Activated CD4-positive, alpha-beta memory T cell treated with anti-CD3 and anti-CD28 coated beads, Interleukin-2, amount 10 ng/mL, durations not matched to agents 7 days and 5 days (primary cell): ENCODE results near the gene PCDHA8. TPM values are rescaled to one million over a fixed set of nuclear protein-coding genes. Genes with fewer than 3 reads are reported as not detected.
"Not testable (repeated sequence)": the region's sequence is repeated elsewhere in the genome, so short reads cannot be mapped to it uniquely, and the experiment has no call there.

Experiments
- CTCF ChIA-PET: fragments of 350-600 bp; sonication (Branson Sonifier 250); formaldehyde crosslinking; loops from one replicate; lab custom pipeline; 2021; ENCODE audit warnings: antibody characterized with exemption, inconsistent platforms; lab: Charles Lee
- POLR2A ChIA-PET: fragments of 350-600 bp; sonication (Branson Sonifier 250); formaldehyde crosslinking; loops from one replicate; lab custom pipeline; 2021; ENCODE audit warnings: antibody characterized with exemption; lab: Charles Lee
- DNase-seq: peaks from one replicate; pipeline ENCODE4 v3.0.0-alpha.2; 2020
- H3K27ac Mint-ChIP-seq: one replicate; pipeline ENCODE4 v1.8.0; 2021; ENCODE audit warnings: mild to moderate bottlenecking, mixed read lengths
- H3K27me3 Mint-ChIP-seq: one replicate; pipeline ENCODE4 v1.8.0; 2021; ENCODE audit warnings: mixed read lengths
- H3K36me3 Mint-ChIP-seq: one replicate; pipeline ENCODE4 v1.8.0; 2021; ENCODE audit warnings: low read depth, mixed read lengths
- H3K4me1 Mint-ChIP-seq: one replicate; pipeline ENCODE4 v1.8.0; 2021; ENCODE audit warnings: mixed read lengths
- H3K4me3 Mint-ChIP-seq: one replicate; pipeline ENCODE4 v1.8.0; 2021; ENCODE audit warnings: mild to moderate bottlenecking, mixed read lengths
- H3K9me3 Mint-ChIP-seq: one replicate; pipeline ENCODE4 v1.8.0; 2021; ENCODE audit warnings: mixed read lengths
- total RNA-seq, 2 experiments: library from RNA; stranded (reverse); gene quantifications; one replicate each; pipeline ENCODE4 v1.2.3, GENCODE V29; 2021

The PCDHA8 gene
- total RNA-seq, 2 experiments from 2014 or later, result not detected

DNA sequence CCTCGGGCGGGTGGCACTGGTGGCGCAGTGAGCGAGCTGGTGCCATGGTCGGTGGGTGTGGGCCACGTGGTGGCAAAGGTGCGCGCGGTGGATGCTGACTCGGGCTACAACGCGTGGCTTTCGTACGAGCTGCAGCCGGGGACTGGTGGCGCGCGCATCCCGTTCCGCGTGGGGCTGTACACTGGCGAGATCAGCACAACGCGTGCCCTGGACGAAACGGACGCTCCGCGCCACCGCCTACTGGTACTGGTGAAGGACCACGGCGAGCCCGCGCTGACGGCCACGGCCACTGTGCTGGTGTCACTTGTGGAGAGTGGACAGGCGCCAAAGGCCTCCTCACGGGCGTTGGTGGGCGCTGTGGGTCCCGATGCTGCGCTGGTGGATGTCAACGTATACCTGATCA is 32.1 kb upstream of the PCDHA8 start:
- Mint-ChIP-seq H3K36me3 (peaks cover 2% of the 10 kb centered on the region), H3K27me3 (no peaks in the 10 kb centered on the region)

DNA sequence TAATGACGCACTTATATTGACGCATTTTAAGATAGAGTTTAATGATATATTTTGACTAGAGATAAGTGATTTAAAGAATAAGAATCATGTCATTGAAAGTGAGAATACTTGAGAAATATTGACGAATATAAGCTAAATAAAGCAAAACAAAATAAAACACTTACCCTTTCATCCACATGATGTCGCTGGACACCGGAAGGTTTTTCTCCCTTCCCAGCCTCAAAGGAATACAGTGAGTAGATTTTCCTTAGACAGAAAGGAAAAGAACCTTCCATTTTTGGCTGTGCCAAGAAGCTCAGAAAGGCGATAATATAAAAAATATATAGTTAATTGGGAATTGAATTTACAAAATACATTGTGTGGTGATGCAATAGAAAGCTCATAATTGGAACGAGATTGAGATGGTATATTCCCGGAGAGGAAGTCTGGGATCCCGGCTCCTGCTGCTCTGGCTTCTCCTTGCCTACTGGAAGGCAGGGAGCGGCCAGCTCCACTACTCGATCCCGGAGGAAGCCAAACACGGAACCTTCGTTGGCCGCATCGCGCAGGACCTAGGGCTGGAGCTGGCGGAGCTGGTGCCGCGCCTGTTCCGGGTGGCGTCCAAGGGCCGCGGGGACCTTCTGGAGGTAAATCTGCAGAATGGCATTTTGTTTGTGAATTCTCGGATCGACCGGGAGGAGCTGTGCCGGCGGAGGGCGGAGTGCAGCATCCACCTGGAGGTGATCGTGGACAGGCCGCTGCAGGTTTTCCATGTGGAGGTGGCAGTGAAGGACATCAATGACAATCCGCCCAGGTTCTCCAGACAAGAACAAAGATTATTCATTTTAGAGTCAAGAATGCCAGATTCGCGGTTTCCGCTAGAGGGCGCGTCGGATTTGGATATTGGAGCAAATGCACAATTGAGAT is 19.4 kb upstream of the PCDHA8 start, which contains the start of gene PCDHA5:
TSS of gene PCDHA5 (plus strand) at position 239 of the 906 bp plus-strand sequence.
- Mint-ChIP-seq H3K4me1 (no peaks in the 10 kb centered on the region), H3K27me3 (no peaks in the 10 kb centered on the region), H3K9me3 (peaks cover 8% of the 10 kb centered on the region), H3K27ac (no peak within 1 kb of the TSS), H3K4me3 (no peak within 1 kb of the TSS), H3K36me3 (no peaks in the 10 kb centered on the region)
- POLR2A ChIA-PET, result no interaction called here
- CTCF ChIA-PET, result interaction anchor here (1.3 to 1.5 kb wide), 2 partner anchors 9 to 16 kb away, joined by 3 to 4 read pairs; no protein-coding TSS in a partner anchor
- DNase-seq, result no peak

More for the DNA sequence above, 32.1 kb upstream of the PCDHA8 start:
- ChIA-PET CTCF (no interaction called here), POLR2A (no interaction called here)
- no peak overlapping the region for H3K4me3 Mint-ChIP-seq
- DNase-seq, result no peak
- H3K4me1 Mint-ChIP-seq, result no peaks in the 10 kb centered on the region
- H3K9me3 Mint-ChIP-seq, result peaks cover 20% of the 10 kb centered on the region
- H3K27ac Mint-ChIP-seq, result no peak overlapping the region

GRCh38 chr5:140822281-140822629 is 18.7 kb upstream of the PCDHA8 start:
- Mint-ChIP-seq H3K27ac (no peak overlapping the region), H3K36me3 (no peaks in the 10 kb centered on the region), H3K9me3 (peaks cover 11% of the 10 kb centered on the region), H3K4me1 (no peaks in the 10 kb centered on the region), H3K27me3 (no peaks in the 10 kb centered on the region), H3K4me3 (no peak overlapping the region)
- CTCF ChIA-PET, result interaction anchor here (1.3 to 1.5 kb wide), 2 partner anchors 10 to 17 kb away, joined by 3 to 4 read pairs; no protein-coding TSS in a partner anchor
- POLR2A ChIA-PET, result no interaction called here
- no peak for DNase-seq

DNA sequence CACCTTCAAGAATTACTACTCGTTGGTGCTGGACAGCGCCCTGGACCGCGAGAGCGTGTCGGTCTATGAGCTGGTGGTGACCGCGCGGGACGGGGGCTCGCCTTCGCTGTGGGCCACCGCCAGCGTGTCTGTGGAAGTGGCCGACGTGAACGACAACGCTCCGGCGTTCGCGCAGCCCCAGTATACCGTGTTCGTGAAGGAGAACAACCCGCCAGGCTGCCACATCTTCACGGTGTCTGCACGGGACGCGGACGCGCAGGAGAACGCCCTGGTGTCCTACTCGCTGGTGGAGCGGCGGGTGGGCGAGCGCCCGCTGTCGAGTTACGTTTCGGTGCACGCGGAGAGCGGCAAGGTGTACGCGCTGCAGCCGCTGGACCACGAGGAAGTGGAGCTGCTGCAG is 18.0 kb upstream of the PCDHA8 start:
- peaks cover 14% of the 10 kb centered on the region for H3K9me3 Mint-ChIP-seq
- CTCF ChIA-PET, DNase-seq, H3K27ac Mint-ChIP-seq, H3K4me1 Mint-ChIP-seq, POLR2A ChIA-PET, H3K36me3 Mint-ChIP-seq, H3K27me3 Mint-ChIP-seq, H3K4me3 Mint-ChIP-seq: not testable (repeated sequence)

GRCh38 chr5:140823475-140823874 is 17.5 kb upstream of the PCDHA8 start:
- CTCF ChIA-PET, result no interaction called here
- peaks cover 16% of the 10 kb centered on the region for H3K9me3 Mint-ChIP-seq
- POLR2A ChIA-PET, result no interaction called here
- no peaks in the 10 kb centered on the region for H3K4me1 Mint-ChIP-seq
- no peak overlapping the region for H3K4me3 Mint-ChIP-seq
- H3K27ac Mint-ChIP-seq, result no peak overlapping the region
- DNase-seq, result no peak
- H3K27me3 Mint-ChIP-seq, result no peaks in the 10 kb centered on the region
- peaks cover 5% of the 10 kb centered on the region for H3K36me3 Mint-ChIP-seq

- CTCF ChIA-PET, result no interaction called here
- H3K4me1 Mint-ChIP-seq, result no peaks in the 10 kb centered on the region
Observed at GRCh38 chr5:140827704-140828361, 13.2 kb upstream of the PCDHA8 start, which contains the start of gene PCDHA6. TSS of gene PCDHA6 (plus strand) at chr5:140827960. CDS start at chr5:140828092, 132 bp downstream.

DNA sequence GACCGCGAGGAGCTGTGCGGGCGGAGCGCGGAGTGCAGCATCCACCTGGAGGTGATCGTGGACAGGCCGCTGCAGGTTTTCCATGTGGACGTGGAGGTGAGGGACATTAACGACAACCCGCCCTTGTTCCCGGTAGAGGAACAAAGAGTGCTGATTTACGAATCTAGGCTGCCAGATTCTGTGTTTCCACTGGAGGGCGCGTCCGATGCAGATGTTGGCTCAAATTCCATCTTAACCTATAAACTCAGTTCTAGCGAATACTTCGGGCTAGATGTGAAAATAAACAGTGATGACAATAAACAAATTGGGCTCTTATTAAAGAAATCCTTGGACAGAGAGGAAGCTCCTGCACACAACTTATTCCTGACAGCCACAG is 12.6 kb upstream of the PCDHA8 start:
- Mint-ChIP-seq H3K9me3 (peaks cover 20% of the 10 kb centered on the region), H3K4me3 (no peak overlapping the region), H3K27ac (no peak overlapping the region), H3K36me3 (peaks cover 8% of the 10 kb centered on the region), H3K27me3 (peaks cover 5% of the 10 kb centered on the region), H3K4me1 (no peaks in the 10 kb centered on the region)
- CTCF ChIA-PET, result no interaction called here
- POLR2A ChIA-PET, result no interaction called here
- DNase-seq, result no peak

More at GRCh38 chr5:140827704-140828361, 13.2 kb upstream of the PCDHA8 start, which contains the start of gene PCDHA6:
- Mint-ChIP-seq H3K27me3 (peaks cover 4% of the 10 kb centered on the region), H3K9me3 (peaks cover 17% of the 10 kb centered on the region), H3K36me3 (peaks cover 8% of the 10 kb centered on the region), H3K4me3 (no peak within 1 kb of the TSS), H3K27ac (no peak within 1 kb of the TSS)
- POLR2A ChIA-PET, result no interaction called here
- DNase-seq, result no peak

GRCh38 chr5:140829511-140830501 is 11.2 kb upstream of the PCDHA8 start:
- CTCF ChIA-PET, H3K4me1 Mint-ChIP-seq, POLR2A ChIA-PET, DNase-seq, H3K27ac Mint-ChIP-seq, H3K4me3 Mint-ChIP-seq, H3K27me3 Mint-ChIP-seq: not testable (repeated sequence)
- H3K9me3 Mint-ChIP-seq, result peaks cover 26% of the 10 kb centered on the region
- H3K36me3 Mint-ChIP-seq, result peaks cover 13% of the 10 kb centered on the region

GRCh38 chr5:140833993-140834392 is 7.0 kb upstream of the PCDHA8 start, which contains the start of gene PCDHA7:
TSS of gene PCDHA7 (plus strand) at chr5:140834269. CDS start at chr5:140834384, 115 bp downstream.
- Mint-ChIP-seq H3K36me3 (peaks cover 4% of the 10 kb centered on the region), H3K4me3 (no peak within 1 kb of the TSS), H3K4me1 (no peaks in the 10 kb centered on the region), H3K9me3 (peaks cover 15% of the 10 kb centered on the region), H3K27me3 (peaks cover 5% of the 10 kb centered on the region), H3K27ac (no peak within 1 kb of the TSS)
- ChIA-PET CTCF (no interaction called here), POLR2A (no interaction called here)
- DNase-seq, result no peak

DNA sequence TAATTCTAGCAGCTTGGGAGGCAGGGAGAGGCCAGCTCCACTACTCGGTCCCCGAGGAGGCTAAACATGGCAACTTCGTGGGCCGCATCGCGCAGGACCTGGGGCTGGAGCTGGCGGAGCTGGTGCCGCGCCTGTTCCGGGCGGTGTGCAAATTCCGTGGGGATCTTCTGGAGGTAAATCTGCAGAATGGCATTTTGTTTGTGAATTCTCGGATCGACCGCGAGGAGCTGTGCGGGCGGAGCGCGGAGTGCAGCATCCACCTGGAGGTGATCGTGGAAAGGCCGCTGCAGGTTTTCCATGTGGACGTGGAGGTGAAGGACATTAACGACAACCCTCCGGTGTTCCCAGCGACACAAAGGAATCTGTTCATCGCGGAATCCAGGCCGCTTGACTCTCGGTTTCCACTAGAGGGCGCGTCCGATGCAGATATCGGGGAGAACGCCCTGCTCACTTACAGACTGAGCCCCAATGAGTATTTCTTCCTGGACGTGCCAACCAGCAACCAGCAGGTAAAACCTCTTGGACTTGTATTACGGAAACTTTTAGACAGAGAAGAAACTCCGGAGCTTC is 6.5 kb upstream of the PCDHA8 start:
- POLR2A ChIA-PET, H3K27ac Mint-ChIP-seq, H3K4me1 Mint-ChIP-seq: not testable (repeated sequence)

GRCh38 chr5:140835622-140836510 is 5.1 kb upstream of the PCDHA8 start:
- no peak for DNase-seq
- Mint-ChIP-seq H3K4me1 (no peaks in the 10 kb centered on the region), H3K36me3 (peaks cover 4% of the 10 kb centered on the region), H3K4me3 (no peak overlapping the region), H3K27ac (no peak overlapping the region), H3K9me3 (peaks cover 16% of the 10 kb centered on the region), H3K27me3 (peaks cover 5% of the 10 kb centered on the region)
- POLR2A ChIA-PET, result no interaction called here
- CTCF ChIA-PET, result no interaction called here

More for the DNA sequence above, 6.5 kb upstream of the PCDHA8 start:
- CTCF ChIA-PET, H3K27me3 Mint-ChIP-seq, DNase-seq, H3K4me3 Mint-ChIP-seq, H3K36me3 Mint-ChIP-seq: not testable (repeated sequence)
- peaks cover 13% of the 10 kb centered on the region for H3K9me3 Mint-ChIP-seq
